PFSK-1 (cell line): ENCODE results near the gene BMPR2.

Experiments used
- FOXP2 ChIP-seq: optimal IDR thresholded peaks from 2 replicates; pipeline ENCODE3; 2011; ENCODE audit warnings: borderline replicate concordance, control low read depth, inconsistent platforms; ENCODE audit not compliant: insufficient read depth; ENCODE audit errors: extremely low read length, extremely low read depth
- POLR2AphosphoS5 ChIP-seq: IDR thresholded peaks from 2 replicates; pipeline ENCODE4 v1.6.1; 2012; ENCODE audit warnings: low read depth, mild to moderate bottlenecking, control low read depth, low read length, moderate library complexity
- SIN3A ChIP-seq: IDR thresholded peaks from 2 replicates; pipeline ENCODE4 v1.6.1; 2012; ENCODE audit warnings: mild to moderate bottlenecking, low read length, moderate library complexity, borderline replicate concordance; ENCODE audit not compliant: insufficient read depth
- TAF1 ChIP-seq: IDR thresholded peaks from 2 replicates; pipeline ENCODE4 v1.6.1; 2012; ENCODE audit warnings: low read length, control low read depth, borderline replicate concordance; ENCODE audit not compliant: insufficient read depth
- TF ChIP-seq, protein P1 (sequence below), 2 experiments: IDR thresholded peaks; 2 replicates each; pipeline versions ENCODE4 v1.6.1 to v1.8.0; 2011 to 2012; ENCODE audit warnings: low read depth in 2 of 2, low read length in 2 of 2, control low read depth in 1 of 2, inconsistent platforms in 1 of 2, mild to moderate bottlenecking in 1 of 2, moderate library complexity in 1 of 2; ENCODE audit not compliant: insufficient read depth in 1 of 2

GRCh38 chr2:202519453-202519852, 143.3 kb downstream of the BMPR2 start:
- TF ChIP-seq SIN3A (no peak), POLR2AphosphoS5 (no peak), TAF1 (no peak), FOXP2 (no peak)
- TF ChIP-seq, protein P1, sequence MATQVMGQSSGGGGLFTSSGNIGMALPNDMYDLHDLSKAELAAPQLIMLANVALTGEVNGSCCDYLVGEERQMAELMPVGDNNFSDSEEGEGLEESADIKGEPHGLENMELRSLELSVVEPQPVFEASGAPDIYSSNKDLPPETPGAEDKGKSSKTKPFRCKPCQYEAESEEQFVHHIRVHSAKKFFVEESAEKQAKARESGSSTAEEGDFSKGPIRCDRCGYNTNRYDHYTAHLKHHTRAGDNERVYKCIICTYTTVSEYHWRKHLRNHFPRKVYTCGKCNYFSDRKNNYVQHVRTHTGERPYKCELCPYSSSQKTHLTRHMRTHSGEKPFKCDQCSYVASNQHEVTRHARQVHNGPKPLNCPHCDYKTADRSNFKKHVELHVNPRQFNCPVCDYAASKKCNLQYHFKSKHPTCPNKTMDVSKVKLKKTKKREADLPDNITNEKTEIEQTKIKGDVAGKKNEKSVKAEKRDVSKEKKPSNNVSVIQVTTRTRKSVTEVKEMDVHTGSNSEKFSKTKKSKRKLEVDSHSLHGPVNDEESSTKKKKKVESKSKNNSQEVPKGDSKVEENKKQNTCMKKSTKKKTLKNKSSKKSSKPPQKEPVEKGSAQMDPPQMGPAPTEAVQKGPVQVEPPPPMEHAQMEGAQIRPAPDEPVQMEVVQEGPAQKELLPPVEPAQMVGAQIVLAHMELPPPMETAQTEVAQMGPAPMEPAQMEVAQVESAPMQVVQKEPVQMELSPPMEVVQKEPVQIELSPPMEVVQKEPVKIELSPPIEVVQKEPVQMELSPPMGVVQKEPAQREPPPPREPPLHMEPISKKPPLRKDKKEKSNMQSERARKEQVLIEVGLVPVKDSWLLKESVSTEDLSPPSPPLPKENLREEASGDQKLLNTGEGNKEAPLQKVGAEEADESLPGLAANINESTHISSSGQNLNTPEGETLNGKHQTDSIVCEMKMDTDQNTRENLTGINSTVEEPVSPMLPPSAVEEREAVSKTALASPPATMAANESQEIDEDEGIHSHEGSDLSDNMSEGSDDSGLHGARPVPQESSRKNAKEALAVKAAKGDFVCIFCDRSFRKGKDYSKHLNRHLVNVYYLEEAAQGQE (IDR thresholded peaks at IDR 0.05; ENCODE audit: insufficient read depth in 1 of 2, low read depth in 2 of 2, low read length in 2 of 2) = no peak
